GM12875 (cell line): Measurements from ENCODE around the gene ABCC9.

Experiments
- H3K4me3 ChIP-seq: one replicate; pipeline ENCODE4 v1.5.1; 2011; ENCODE audit warnings: low read depth, low read length, control low read depth
- TF ChIP-seq, protein P1 (sequence below): IDR thresholded peaks from 2 replicates; pipeline ENCODE4 v1.5.1; 2011; ENCODE audit warnings: low read depth, mild to moderate bottlenecking, control low read depth, inconsistent platforms, low read length, moderate library complexity, borderline replicate concordance; ENCODE audit not compliant: insufficient read depth

The ABCC9 gene

GRCh38 chr12:21825886-21826617 is 115.2 kb downstream of the ABCC9 start:
- H3K4me3 ChIP-seq, result no peak overlapping the region
- TF ChIP-seq, protein P1, sequence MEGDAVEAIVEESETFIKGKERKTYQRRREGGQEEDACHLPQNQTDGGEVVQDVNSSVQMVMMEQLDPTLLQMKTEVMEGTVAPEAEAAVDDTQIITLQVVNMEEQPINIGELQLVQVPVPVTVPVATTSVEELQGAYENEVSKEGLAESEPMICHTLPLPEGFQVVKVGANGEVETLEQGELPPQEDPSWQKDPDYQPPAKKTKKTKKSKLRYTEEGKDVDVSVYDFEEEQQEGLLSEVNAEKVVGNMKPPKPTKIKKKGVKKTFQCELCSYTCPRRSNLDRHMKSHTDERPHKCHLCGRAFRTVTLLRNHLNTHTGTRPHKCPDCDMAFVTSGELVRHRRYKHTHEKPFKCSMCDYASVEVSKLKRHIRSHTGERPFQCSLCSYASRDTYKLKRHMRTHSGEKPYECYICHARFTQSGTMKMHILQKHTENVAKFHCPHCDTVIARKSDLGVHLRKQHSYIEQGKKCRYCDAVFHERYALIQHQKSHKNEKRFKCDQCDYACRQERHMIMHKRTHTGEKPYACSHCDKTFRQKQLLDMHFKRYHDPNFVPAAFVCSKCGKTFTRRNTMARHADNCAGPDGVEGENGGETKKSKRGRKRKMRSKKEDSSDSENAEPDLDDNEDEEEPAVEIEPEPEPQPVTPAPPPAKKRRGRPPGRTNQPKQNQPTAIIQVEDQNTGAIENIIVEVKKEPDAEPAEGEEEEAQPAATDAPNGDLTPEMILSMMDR, result no peak

- TF ChIP-seq, protein P1, result no peak
Measured at GRCh38 chr12:21823581-21823980, 117.6 kb downstream of the ABCC9 start.

DNA sequence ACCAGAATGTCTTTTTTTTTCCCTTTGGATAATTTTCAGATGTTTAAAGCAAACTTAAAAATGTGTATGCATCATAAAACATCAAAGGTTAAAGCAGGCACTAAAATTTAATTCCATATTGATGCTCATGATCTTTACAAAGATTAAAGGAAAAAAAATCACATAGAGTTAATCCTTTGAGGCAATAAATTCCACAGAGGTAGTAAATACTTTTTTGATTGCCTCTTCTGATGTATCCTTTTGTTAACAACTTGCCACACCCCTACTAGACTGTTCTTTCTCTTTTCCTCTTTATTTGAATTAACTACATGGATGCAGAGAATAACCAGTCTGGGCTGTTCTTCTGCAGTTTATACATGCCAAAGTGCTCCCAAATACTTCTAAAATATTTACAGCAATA is 121.5 kb downstream of the ABCC9 start:
- TF ChIP-seq, protein P1, result no peak
- no peak overlapping the region for H3K4me3 ChIP-seq

More at GRCh38 chr12:21823581-21823980, 117.6 kb downstream of the ABCC9 start:
- H3K4me3 ChIP-seq, result no peak overlapping the region

GRCh38 chr12:21819236-21819635 is 122.0 kb downstream of the ABCC9 start:
- no peak overlapping the region for H3K4me3 ChIP-seq
- TF ChIP-seq, protein P1, result no peak

GRCh38 chr12:21818627-21819026 is 122.6 kb downstream of the ABCC9 start:
- TF ChIP-seq, protein P1, result no peak

GRCh38 chr12:21815306-21816062 is 125.7 kb downstream of the ABCC9 start:
- no peak overlapping the region for H3K4me3 ChIP-seq
- TF ChIP-seq, protein P1, result no peak

More at GRCh38 chr12:21818627-21819026, 122.6 kb downstream of the ABCC9 start:
- no peak overlapping the region for H3K4me3 ChIP-seq
